ENCODE results near the gene FER. TPM values are rescaled to one million over a fixed set of nuclear protein-coding genes. Genes with fewer than 3 reads are reported as not detected.

Gene FER
- total RNA-seq, 1 experiment from 2014 or later, result 22.1 TPM

DNA sequence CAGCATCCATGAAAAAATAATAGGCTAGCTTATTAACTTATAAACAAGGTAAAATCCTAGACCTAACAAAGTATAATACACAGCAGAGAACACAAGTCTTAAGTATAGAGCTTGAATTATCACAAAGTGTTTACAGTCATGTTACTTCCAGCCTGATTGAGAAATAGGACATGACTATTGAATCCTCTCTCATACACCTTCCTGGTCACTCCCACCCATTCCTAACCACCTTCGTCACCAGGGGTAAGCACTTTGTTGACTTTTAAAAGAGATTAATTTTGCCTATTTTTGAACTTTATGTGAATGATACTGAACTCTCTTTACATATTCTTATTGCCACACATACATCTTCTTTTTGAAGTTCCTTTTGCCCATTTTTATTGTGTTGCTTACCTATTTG lies 336.2 kb downstream of the FER start:
- Histone ChIP-seq H3K9me3 (ENCODE audit: control insufficient read depth, insufficient read depth, low read depth, low read length) (no peaks in the 10 kb centered on the region), H3K4me3 (ENCODE audit: low read depth in 2 of 2, low read length in 2 of 2) (no peak overlapping the region), H3K27ac (ENCODE audit: low read length) (no peak overlapping the region), H3K36me3 (ENCODE audit: control insufficient read depth, insufficient read depth, low read length) (no peaks in the 10 kb centered on the region), H3K4me1 (ENCODE audit: control insufficient read depth, insufficient read depth, low read length) (no peaks in the 10 kb centered on the region), H3K27me3 (ENCODE audit: control insufficient read depth, insufficient read depth, low read length) (no peaks in the 10 kb centered on the region)
- in situ Hi-C loops (cut with HindIII; ENCODE audit: low pct_unique_long_range_greater_than_20kb, low sequenced_read_pairs) (no loop called here), intact Hi-C loops (cut with micrococcal nuclease; ENCODE audit: unreplicated experiment) (no loop called here)
- DNase-seq (ENCODE audit: low read depth, low spot score), result no peak
- POLR2A ChIA-PET, result no interaction called here
- CTCF ChIA-PET, result no interaction called here
- ATAC-seq, result no peak
- TF ChIP-seq TCF7L2 (IDR thresholded peaks at IDR 0.05; ENCODE audit: low read depth, low read length) (no peak), POLR2AphosphoS5 (IDR thresholded peaks at IDR 0.05; ENCODE audit: low read depth, low read length) (no peak), CTCF (IDR thresholded peaks at IDR 0.05) (no peak), SIN3A (IDR thresholded peaks at IDR 0.05; ENCODE audit: borderline replicate concordance, insufficient read depth, low read depth, low read length) (no peak), REST (IDR thresholded peaks at IDR 0.05; ENCODE audit: insufficient read depth in 1 of 2, low read depth in 2 of 2, low read length in 1 of 2) (no peak)
- no TSS peak for BruUV-seq (replicated peaks)

DNA sequence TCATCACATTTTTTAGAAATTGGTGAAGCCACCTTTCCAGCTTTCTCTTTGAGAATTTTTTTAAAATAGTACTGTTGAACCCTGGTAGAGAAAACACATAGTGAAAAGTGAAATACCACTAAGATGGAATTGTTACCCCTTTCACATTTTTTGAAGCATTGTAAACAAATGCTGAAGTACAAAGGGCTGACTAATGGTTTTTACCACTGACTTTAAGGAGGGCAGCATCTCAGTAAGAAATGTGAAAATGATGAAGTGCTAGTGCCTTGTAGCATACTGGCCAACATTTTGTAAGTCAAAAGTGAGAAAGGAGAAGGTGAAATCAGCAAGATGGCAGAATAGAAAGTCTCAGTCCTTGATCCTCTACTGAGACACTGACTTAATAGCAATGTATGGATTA lies 341.5 kb downstream of the FER start:
- DNase-seq (ENCODE audit: low read depth, low spot score), result no peak
- in situ Hi-C loops (cut with HindIII; ENCODE audit: low pct_unique_long_range_greater_than_20kb, low sequenced_read_pairs) (no loop called here), intact Hi-C loops (cut with micrococcal nuclease; ENCODE audit: unreplicated experiment) (no loop called here)
- ChIA-PET CTCF (no interaction called here), POLR2A (no interaction called here)
- H3K27ac ChIP-seq (ENCODE audit: low read length), result no peak overlapping the region
- no peaks in the 10 kb centered on the region for H3K9me3 ChIP-seq (ENCODE audit: control insufficient read depth, insufficient read depth, low read depth, low read length)
- ATAC-seq, result no peak
- H3K27me3 ChIP-seq (ENCODE audit: control insufficient read depth, insufficient read depth, low read length), result no peaks in the 10 kb centered on the region
- H3K4me1 ChIP-seq (ENCODE audit: control insufficient read depth, insufficient read depth, low read length), result no peaks in the 10 kb centered on the region
- H3K36me3 ChIP-seq (ENCODE audit: control insufficient read depth, insufficient read depth, low read length), result no peaks in the 10 kb centered on the region
- no peak for TF ChIP-seq SIN3A (IDR thresholded peaks at IDR 0.05; ENCODE audit: borderline replicate concordance, insufficient read depth, low read depth, low read length)
- no peak for TF ChIP-seq TCF7L2 (IDR thresholded peaks at IDR 0.05; ENCODE audit: low read depth, low read length)
- TF ChIP-seq POLR2AphosphoS5 (IDR thresholded peaks at IDR 0.05; ENCODE audit: low read depth, low read length), result no peak
- H3K4me3 ChIP-seq (ENCODE audit: low read depth in 2 of 2, low read length in 2 of 2), result no peak overlapping the region
- BruUV-seq (replicated peaks), result no TSS peak

DNA sequence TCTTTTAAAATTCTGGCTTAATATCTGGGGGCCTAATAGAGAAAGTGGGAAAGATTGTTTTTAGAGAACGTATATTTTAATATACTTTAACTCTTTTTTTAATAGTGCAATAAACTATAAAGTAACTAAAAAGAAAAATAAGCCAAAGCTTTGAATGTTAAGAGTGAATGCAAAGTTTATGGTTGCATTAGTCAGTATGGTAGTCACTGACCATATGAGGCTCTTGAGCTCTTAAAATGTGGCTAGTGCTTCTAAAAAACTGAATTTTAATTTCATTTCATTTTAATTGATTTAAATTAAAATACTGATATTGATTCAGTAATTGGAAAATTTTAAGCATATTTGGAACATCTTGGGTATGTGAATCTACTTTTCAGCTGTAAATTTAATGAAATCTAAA lies 351.4 kb downstream of the FER start:
- TF ChIP-seq REST (IDR thresholded peaks at IDR 0.05; ENCODE audit: insufficient read depth in 1 of 2, low read depth in 2 of 2, low read length in 1 of 2) (no peak), CTCF (IDR thresholded peaks at IDR 0.05) (no peak), SIN3A (IDR thresholded peaks at IDR 0.05; ENCODE audit: borderline replicate concordance, insufficient read depth, low read depth, low read length) (no peak), POLR2AphosphoS5 (IDR thresholded peaks at IDR 0.05; ENCODE audit: low read depth, low read length) (no peak), TCF7L2 (IDR thresholded peaks at IDR 0.05; ENCODE audit: low read depth, low read length) (no peak)
- Histone ChIP-seq H3K9me3 (ENCODE audit: control insufficient read depth, insufficient read depth, low read depth, low read length) (no peaks in the 10 kb centered on the region), H3K4me1 (ENCODE audit: control insufficient read depth, insufficient read depth, low read length) (no peaks in the 10 kb centered on the region), H3K4me3 (ENCODE audit: low read depth in 2 of 2, low read length in 2 of 2) (no peak overlapping the region), H3K27ac (ENCODE audit: low read length) (no peak overlapping the region), H3K36me3 (ENCODE audit: control insufficient read depth, insufficient read depth, low read length) (no peaks in the 10 kb centered on the region; the same call in 1 of the 2 replicates), H3K27me3 (ENCODE audit: control insufficient read depth, insufficient read depth, low read length) (no peaks in the 10 kb centered on the region)
- ChIA-PET POLR2A (no interaction called here), CTCF (no interaction called here)
- in situ Hi-C loops (cut with HindIII; ENCODE audit: low pct_unique_long_range_greater_than_20kb, low sequenced_read_pairs) (no loop called here), intact Hi-C loops (cut with micrococcal nuclease; ENCODE audit: unreplicated experiment) (no loop called here)
- DNase-seq (ENCODE audit: low read depth, low spot score) (no peak), ATAC-seq (no peak)
- BruUV-seq (replicated peaks), result no TSS peak

Data from Panc1 (cell line).